ENCODE measurements around the gene DDX4.
"Not testable (repeated sequence)": the region's sequence is repeated elsewhere in the genome, so short reads cannot be mapped to it uniquely, and the experiment has no call there.

The DDX4 gene

GRCh38 chr5:55777332-55777731 lies 39.5 kb downstream of the DDX4 start:
- Histone ChIP-seq H4K20me1 (no peaks in the 10 kb centered on the region), H3K4me1 (no peaks in the 10 kb centered on the region), H3K27me3 (no peaks in the 10 kb centered on the region), H3K27ac (no peak overlapping the region), H3K4me3 (no peak overlapping the region), H3K36me3 (no peaks in the 10 kb centered on the region), H3K4me2 (no peak overlapping the region), H3K9me3 (replicated peaks in 1 of 11) (no peaks in the 10 kb centered on the region), H3K9ac (no peak overlapping the region)
- TF ChIP-seq Cebpa-rat (IDR thresholded peaks at IDR 0.05) = no peak

- Histone ChIP-seq H3K4me2 (peak overlapping the region in 3 of 11 experiments; percentile 29 to 43 (median 30); a peak in 4 of 22 replicates), H3K27me3 (no peaks in the 10 kb centered on the region), H3K4me3 (no peak overlapping the region), H3K36me3 (no peaks in the 10 kb centered on the region), H3K27ac (no peak overlapping the region), H3K9me3 (replicated peaks in 1 of 11) (no peaks in the 10 kb centered on the region), H3K9ac (no peak overlapping the region), H3K4me1 (peaks cover 0 to 7% (median 0%) of the 10 kb centered on the region in 10 experiments; a peak in 6 of 20 replicates), H4K20me1 (no peaks in the 10 kb centered on the region)
- TF ChIP-seq Cebpa-rat (IDR thresholded peaks at IDR 0.05) = no peak
Measured at GRCh38 chr5:55800924-55801323, 63.1 kb downstream of the DDX4 start.

- H3K27ac ChIP-seq, H3K9ac ChIP-seq, H3K4me3 ChIP-seq, H3K36me3 ChIP-seq, H3K4me1 ChIP-seq, H4K20me1 ChIP-seq, H3K4me2 ChIP-seq, H3K27me3 ChIP-seq: not testable (repeated sequence)
- peaks cover 0 to 19% (median 11%) of the 10 kb centered on the region in 11 experiments; a peak in 16 of 22 replicates for H3K9me3 ChIP-seq (replicated peaks in 1 of 11)
Measured at GRCh38 chr5:55808814-55809213, 71.0 kb downstream of the DDX4 start.

- not testable (repeated sequence) for H4K20me1 ChIP-seq; H3K4me3 ChIP-seq; H3K36me3 ChIP-seq; H3K27me3 ChIP-seq; H3K9me3 ChIP-seq (replicated peaks in 1 of 11); H3K27ac ChIP-seq; H3K9ac ChIP-seq
- Histone ChIP-seq H3K4me1 (peaks cover 0 to 10% (median 0%) of the 10 kb centered on the region in 10 experiments; a peak in 4 of 20 replicates), H3K4me2 (peak overlapping the region in 3 of 11 experiments; percentile 23 to 35 (median 24); a peak in 3 of 22 replicates)
Measured at GRCh38 chr5:55815939-55816338, 78.1 kb downstream of the DDX4 start.

GRCh38 chr5:55816342-55816741 lies 78.5 kb downstream of the DDX4 start:
- H3K4me2 ChIP-seq = peak overlapping the region in 3 of 11 experiments; percentile 23 to 35 (median 24); a peak in 4 of 22 replicates
- H3K27ac ChIP-seq = no peak overlapping the region
- no peak for TF ChIP-seq Cebpa-rat (IDR thresholded peaks at IDR 0.05)
- H3K27me3 ChIP-seq = no peaks in the 10 kb centered on the region
- H3K36me3 ChIP-seq = no peaks in the 10 kb centered on the region
- H3K9me3 ChIP-seq (replicated peaks in 1 of 11) = peaks cover 0 to 1% (median 0%) of the 10 kb centered on the region in 11 experiments; a peak in 7 of 22 replicates
- H4K20me1 ChIP-seq = no peaks in the 10 kb centered on the region
- H3K4me3 ChIP-seq = no peak overlapping the region
- H3K9ac ChIP-seq = no peak overlapping the region
- H3K4me1 ChIP-seq = peaks cover 0 to 10% (median 0%) of the 10 kb centered on the region in 10 experiments; a peak in 4 of 20 replicates

GRCh38 chr5:55817030-55817429 lies 79.2 kb downstream of the DDX4 start:
- no peak for TF ChIP-seq Cebpa-rat (IDR thresholded peaks at IDR 0.05)
- Histone ChIP-seq H3K4me3 (no peak overlapping the region), H4K20me1 (no peaks in the 10 kb centered on the region), H3K4me1 (peaks cover 0 to 10% (median 0%) of the 10 kb centered on the region in 10 experiments; a peak in 4 of 20 replicates), H3K27me3 (no peaks in the 10 kb centered on the region), H3K36me3 (no peaks in the 10 kb centered on the region), H3K27ac (no peak overlapping the region), H3K9me3 (replicated peaks in 1 of 11) (peaks cover 4 to 8% (median 7%) of the 10 kb centered on the region in 11 experiments; a peak in 17 of 22 replicates), H3K4me2 (no peak overlapping the region), H3K9ac (no peak overlapping the region)

- Histone ChIP-seq H3K27ac (no peak overlapping the region), H4K20me1 (no peaks in the 10 kb centered on the region), H3K4me3 (no peak overlapping the region), H3K36me3 (no peaks in the 10 kb centered on the region), H3K27me3 (no peaks in the 10 kb centered on the region), H3K4me1 (peaks cover 0 to 10% (median 0%) of the 10 kb centered on the region in 10 experiments; a peak in 4 of 20 replicates), H3K9ac (no peak overlapping the region), H3K9me3 (replicated peaks in 1 of 11) (peaks cover 5 to 10% (median 8%) of the 10 kb centered on the region in 11 experiments; a peak in 17 of 22 replicates), H3K4me2 (no peak overlapping the region)
- TF ChIP-seq Cebpa-rat (IDR thresholded peaks at IDR 0.05) = no peak
Measured at GRCh38 chr5:55820488-55820887, 82.6 kb downstream of the DDX4 start.

GRCh38 chr5:55821731-55822512 lies 84.1 kb downstream of the DDX4 start:
- peaks cover 0 to under 1% (median 0%) of the 10 kb centered on the region in 10 experiments; a peak in 2 of 20 replicates for H3K4me1 ChIP-seq
- no peaks in the 10 kb centered on the region for H4K20me1 ChIP-seq
- no peak for TF ChIP-seq Cebpa-rat (IDR thresholded peaks at IDR 0.05)
- H3K27ac ChIP-seq = no peak overlapping the region
- H3K4me3 ChIP-seq = no peak overlapping the region
- H3K9ac ChIP-seq = no peak overlapping the region
- peaks cover 5 to 10% (median 8%) of the 10 kb centered on the region in 11 experiments; a peak in 17 of 22 replicates for H3K9me3 ChIP-seq (replicated peaks in 1 of 11)
- no peaks in the 10 kb centered on the region for H3K27me3 ChIP-seq
- H3K4me2 ChIP-seq = no peak overlapping the region
- no peaks in the 10 kb centered on the region for H3K36me3 ChIP-seq

GRCh38 chr5:55823151-55823796 lies 85.4 kb downstream of the DDX4 start:
- Histone ChIP-seq H4K20me1 (no peaks in the 10 kb centered on the region), H3K36me3 (no peaks in the 10 kb centered on the region), H3K27me3 (no peaks in the 10 kb centered on the region), H3K4me2 (no peak overlapping the region), H3K27ac (no peak overlapping the region), H3K9ac (no peak overlapping the region), H3K4me3 (no peak overlapping the region), H3K9me3 (replicated peaks in 1 of 11) (peaks cover 5 to 10% (median 8%) of the 10 kb centered on the region in 11 experiments; a peak in 17 of 22 replicates), H3K4me1 (no peaks in the 10 kb centered on the region)
- TF ChIP-seq Cebpa-rat (IDR thresholded peaks at IDR 0.05) = no peak
